Kidney epithelial cell (primary cell): ENCODE results near the gene TENM4. TPM values are rescaled to one million over a fixed set of nuclear protein-coding genes. Genes with fewer than 3 reads are reported as not detected.

ENCODE experiments used
- DNase-seq: peaks from one replicate; pipeline ENCODE4 v3.0.0-alpha.2; 2010; ENCODE audit warnings: low read depth
- H3K27me3 ChIP-seq: 2 replicates; pipeline ENCODE4 v1.6.0; 2011; ENCODE audit warnings: low read length; ENCODE audit not compliant: control insufficient read depth, insufficient read depth
- H3K36me3 ChIP-seq: 2 replicates; pipeline ENCODE4 v1.5.1; 2011; ENCODE audit warnings: low read length; ENCODE audit not compliant: control insufficient read depth, insufficient read depth
- H3K4me3 ChIP-seq: 2 replicates; pipeline ENCODE4 v1.5.1; 2011; ENCODE audit warnings: low read depth, mild to moderate bottlenecking, control low read depth, low read length
- total RNA-seq: library from RNA; depleted of rRNA; stranded (reverse); fragments of >200 nt; gene quantifications from 2 replicates; pipeline ENCODE4 v1.2.3, GENCODE V29; 2015
- TF ChIP-seq, protein P1 (sequence below): IDR thresholded peaks from 2 replicates; pipeline ENCODE4 v1.5.1; 2011; ENCODE audit warnings: mild to moderate bottlenecking, moderate library complexity, low read length, control low read depth, inconsistent platforms; ENCODE audit not compliant: insufficient read depth, poor library complexity, severe bottlenecking

Gene TENM4
- total RNA-seq, 1 donor from 2014 or later, result 35.3 TPM

DNA sequence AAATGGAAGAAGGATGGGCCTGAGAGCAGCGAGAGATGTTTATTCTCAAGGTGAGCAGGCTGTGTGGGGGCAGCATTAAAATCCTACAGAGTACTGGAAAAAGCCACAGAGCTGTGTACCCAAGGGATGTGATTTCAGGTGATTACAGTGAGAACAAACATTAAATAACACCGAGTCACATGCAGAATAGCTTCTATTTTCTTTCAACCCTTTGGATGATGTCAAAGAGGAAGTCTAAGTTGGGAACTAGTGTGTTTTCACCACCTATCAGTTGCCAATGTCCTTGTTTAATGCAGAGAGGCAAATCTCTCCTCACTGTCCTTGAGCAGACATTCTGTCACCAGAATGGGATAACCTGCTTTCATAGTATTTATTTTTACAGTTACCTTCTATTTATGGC, 486.6 kb downstream of the TENM4 start:
- Histone ChIP-seq H3K27me3 (no peaks in the 10 kb centered on the region), H3K36me3 (no peaks in the 10 kb centered on the region), H3K4me3 (no peak overlapping the region)
- TF ChIP-seq, protein P1, sequence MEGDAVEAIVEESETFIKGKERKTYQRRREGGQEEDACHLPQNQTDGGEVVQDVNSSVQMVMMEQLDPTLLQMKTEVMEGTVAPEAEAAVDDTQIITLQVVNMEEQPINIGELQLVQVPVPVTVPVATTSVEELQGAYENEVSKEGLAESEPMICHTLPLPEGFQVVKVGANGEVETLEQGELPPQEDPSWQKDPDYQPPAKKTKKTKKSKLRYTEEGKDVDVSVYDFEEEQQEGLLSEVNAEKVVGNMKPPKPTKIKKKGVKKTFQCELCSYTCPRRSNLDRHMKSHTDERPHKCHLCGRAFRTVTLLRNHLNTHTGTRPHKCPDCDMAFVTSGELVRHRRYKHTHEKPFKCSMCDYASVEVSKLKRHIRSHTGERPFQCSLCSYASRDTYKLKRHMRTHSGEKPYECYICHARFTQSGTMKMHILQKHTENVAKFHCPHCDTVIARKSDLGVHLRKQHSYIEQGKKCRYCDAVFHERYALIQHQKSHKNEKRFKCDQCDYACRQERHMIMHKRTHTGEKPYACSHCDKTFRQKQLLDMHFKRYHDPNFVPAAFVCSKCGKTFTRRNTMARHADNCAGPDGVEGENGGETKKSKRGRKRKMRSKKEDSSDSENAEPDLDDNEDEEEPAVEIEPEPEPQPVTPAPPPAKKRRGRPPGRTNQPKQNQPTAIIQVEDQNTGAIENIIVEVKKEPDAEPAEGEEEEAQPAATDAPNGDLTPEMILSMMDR, result no peak
- DNase-seq, result no peak

DNA sequence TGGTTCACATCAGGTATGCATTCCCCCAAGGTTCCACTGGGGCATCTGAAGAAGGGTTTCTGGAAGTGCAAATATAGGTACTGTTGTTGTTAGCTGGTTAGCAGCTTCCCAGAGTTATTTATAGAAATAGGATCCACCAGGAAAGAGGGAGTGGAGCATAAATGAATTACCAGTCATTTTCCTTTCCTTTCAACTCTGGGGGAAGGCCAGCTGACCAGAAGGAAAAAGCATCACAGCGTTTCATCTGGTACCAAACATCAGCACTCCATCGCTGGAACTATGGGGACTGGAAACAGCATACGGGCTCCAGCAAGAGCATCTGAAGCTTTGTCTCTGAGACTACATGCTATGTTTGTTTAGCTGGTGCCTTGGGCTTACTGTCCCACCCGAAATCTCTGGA, 487.9 kb downstream of the TENM4 start:
- H3K4me3 ChIP-seq, result no peak overlapping the region
- no peak for DNase-seq
- H3K36me3 ChIP-seq, result no peaks in the 10 kb centered on the region
- H3K27me3 ChIP-seq, result no peaks in the 10 kb centered on the region
- TF ChIP-seq, protein P1, result no peak

DNA sequence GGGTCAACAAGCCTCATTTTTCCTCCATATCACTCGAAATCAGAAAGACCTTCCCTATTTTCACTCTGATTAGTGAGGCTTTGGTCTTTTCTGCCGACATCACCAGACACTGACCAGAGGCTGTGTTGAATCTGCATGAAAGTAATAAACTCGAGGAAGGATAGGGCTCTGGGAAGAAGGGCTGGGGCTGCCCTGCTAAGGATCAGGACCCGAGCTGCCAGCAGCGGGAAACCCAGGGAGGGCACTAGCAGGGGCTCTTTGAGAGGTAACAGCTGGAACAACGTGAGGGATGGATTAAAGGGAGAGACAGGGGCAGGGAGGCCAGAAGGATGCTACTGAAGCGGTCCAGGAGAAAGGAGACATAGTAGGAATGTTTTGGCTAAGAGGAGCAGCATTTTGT, 488.7 kb downstream of the TENM4 start:
- H3K27me3 ChIP-seq, result no peaks in the 10 kb centered on the region
- TF ChIP-seq, protein P1, result no peak

GRCh38 chr11:78949976-78950690, 490.7 kb downstream of the TENM4 start:
- TF ChIP-seq, protein P1, result no peak
- Histone ChIP-seq H3K36me3 (no peaks in the 10 kb centered on the region), H3K27me3 (no peaks in the 10 kb centered on the region), H3K4me3 (no peak overlapping the region)
- no peak for DNase-seq

More for the DNA sequence above, 488.7 kb downstream of the TENM4 start:
- Histone ChIP-seq H3K4me3 (no peak overlapping the region), H3K36me3 (no peaks in the 10 kb centered on the region)
- DNase-seq, result no peak

DNA sequence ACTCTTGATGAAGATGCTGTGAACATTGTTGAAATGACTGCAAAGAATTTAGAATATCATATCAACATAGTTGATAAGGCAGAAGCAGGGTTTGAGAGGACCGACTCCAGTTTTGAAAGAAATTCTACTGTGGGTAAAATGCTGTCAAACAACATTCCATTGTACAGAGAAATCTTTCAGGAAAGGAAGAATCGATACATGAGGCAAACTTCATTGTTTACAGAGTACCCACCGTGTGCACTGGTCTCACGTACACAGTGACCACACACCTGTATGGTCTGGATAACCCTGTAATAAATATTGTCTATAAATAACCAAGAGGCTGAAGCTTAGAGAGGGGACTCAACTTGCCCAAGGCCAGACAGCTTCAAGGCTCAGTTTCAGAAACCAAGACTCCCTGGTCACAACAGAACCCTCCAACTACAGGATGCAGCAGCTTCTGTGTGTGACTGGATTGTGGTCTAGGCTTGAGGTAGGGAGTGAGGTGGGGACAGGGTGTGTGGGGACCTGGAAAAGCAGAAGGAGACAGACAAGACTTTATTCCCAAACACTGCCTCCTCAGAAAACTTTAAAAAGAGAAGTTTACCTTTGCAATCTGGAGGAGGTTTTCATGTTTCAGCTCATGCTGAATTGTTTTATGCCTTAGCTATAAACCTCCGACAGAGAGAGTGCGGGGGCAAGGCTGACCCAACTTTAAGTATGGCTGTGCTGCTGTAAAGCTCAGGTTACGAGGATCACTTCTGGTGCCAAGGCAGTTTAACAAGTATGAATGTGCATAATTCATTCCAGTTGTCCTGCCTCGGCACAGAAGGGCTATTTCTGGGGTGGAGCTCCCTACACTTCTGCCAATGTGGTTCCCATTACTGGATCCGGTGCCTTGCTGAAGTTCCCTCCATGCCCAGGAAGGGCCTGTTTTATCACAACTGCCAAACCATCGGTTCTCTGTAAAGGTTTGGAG, 493.6 kb downstream of the TENM4 start:
- DNase-seq, result no peak
- Histone ChIP-seq H3K36me3 (no peaks in the 10 kb centered on the region), H3K27me3 (no peaks in the 10 kb centered on the region), H3K4me3 (no peak overlapping the region)
- TF ChIP-seq, protein P1, result no peak
